Astrocyte (in vitro differentiated cells and primary cell): Measurements from ENCODE around the gene FGF10. TPM values are rescaled to one million over a fixed set of nuclear protein-coding genes. Genes with fewer than 3 reads are reported as not detected.

Experiments
- DNase-seq: peaks from one replicate; pipeline ENCODE4 v3.0.0-alpha.2; 2010; ENCODE audit warnings: low read depth
- FAIRE-seq: peaks from 2 replicates; lab custom pipeline; 2011; peaks lifted over from hg19 to GRCh38; lab: Jason Lieb, UNC
- H2AFZ ChIP-seq: 2 replicates; pipeline ENCODE4 v1.6.0; 2012; ENCODE audit warnings: low read depth, low read length, inconsistent platforms
- H3K27ac ChIP-seq: 2 replicates; pipeline ENCODE4 v1.5.1; 2011; ENCODE audit warnings: low read depth, low read length, inconsistent platforms
- H3K27me3 ChIP-seq: 2 replicates; pipeline ENCODE4 v1.6.0; 2011; ENCODE audit warnings: low read length, inconsistent platforms; ENCODE audit not compliant: insufficient read depth
- H3K36me3 ChIP-seq: 2 replicates; pipeline ENCODE4 v1.5.1; 2011; ENCODE audit warnings: low read length, inconsistent platforms; ENCODE audit not compliant: insufficient read depth
- H3K4me1 ChIP-seq: 2 replicates; pipeline ENCODE4 v1.5.1; 2011; ENCODE audit warnings: low read length, inconsistent platforms; ENCODE audit not compliant: insufficient read depth
- H3K4me2 ChIP-seq: 2 replicates; pipeline ENCODE4 v1.6.0; 2012; ENCODE audit warnings: low read length, inconsistent platforms
- H3K4me3 ChIP-seq: 2 replicates; pipeline ENCODE4 v1.5.1; 2011; ENCODE audit warnings: low read depth, mild to moderate bottlenecking, low read length, inconsistent platforms; ENCODE audit not compliant: insufficient read depth
- H3K79me2 ChIP-seq: 2 replicates; pipeline ENCODE4 v1.6.0; 2012; ENCODE audit warnings: mild to moderate bottlenecking, low read length, inconsistent platforms; ENCODE audit not compliant: insufficient read depth
- H3K9ac ChIP-seq: 2 replicates; pipeline ENCODE4 v1.6.0; 2012; ENCODE audit warnings: mild to moderate bottlenecking, low read length, inconsistent platforms
- H3K9me3 ChIP-seq: 2 replicates; pipeline ENCODE4 v1.5.1; 2012; ENCODE audit warnings: low read depth, mild to moderate bottlenecking, low read length, inconsistent platforms; ENCODE audit not compliant: insufficient read depth
- H4K20me1 ChIP-seq: 2 replicates; pipeline ENCODE4 v1.6.0; 2012; ENCODE audit warnings: low read length, inconsistent platforms; ENCODE audit not compliant: insufficient read depth
- H3K27ac Mint-ChIP-seq: one replicate; pipeline ENCODE4 v1.8.0; 2021; ENCODE audit warnings: mild to moderate bottlenecking, mixed read lengths; ENCODE audit not compliant: unreplicated experiment
- H3K27me3 Mint-ChIP-seq: one replicate; pipeline ENCODE4 v1.8.0; 2021; ENCODE audit warnings: low read depth, mixed read lengths; ENCODE audit not compliant: unreplicated experiment
- H3K36me3 Mint-ChIP-seq: one replicate; pipeline ENCODE4 v1.8.0; 2021; ENCODE audit warnings: low read depth, mixed read lengths; ENCODE audit not compliant: unreplicated experiment
- H3K4me1 Mint-ChIP-seq: one replicate; pipeline ENCODE4 v1.8.0; 2021; ENCODE audit warnings: low read depth, mixed read lengths; ENCODE audit not compliant: unreplicated experiment
- H3K4me3 Mint-ChIP-seq: one replicate; pipeline ENCODE4 v1.8.0; 2021; ENCODE audit warnings: mild to moderate bottlenecking, moderate library complexity, mixed read lengths; ENCODE audit not compliant: unreplicated experiment
- H3K9me3 Mint-ChIP-seq: one replicate; pipeline ENCODE4 v1.8.0; 2021; ENCODE audit warnings: mild to moderate bottlenecking, mixed read lengths; ENCODE audit not compliant: unreplicated experiment
- CTCF ChIP-seq: IDR thresholded peaks from 2 replicates; pipeline ENCODE4 v1.5.1; 2011; ENCODE audit warnings: low read depth, mild to moderate bottlenecking, inconsistent platforms, low read length, moderate library complexity; ENCODE audit not compliant: insufficient read depth
- EZH2 ChIP-seq: IDR thresholded peaks from 2 replicates; pipeline ENCODE4 v1.6.1; 2012; ENCODE audit warnings: mild to moderate bottlenecking, low read length, inconsistent platforms; ENCODE audit not compliant: insufficient read depth
- total RNA-seq: library from RNA; stranded (reverse); gene quantifications from 2 replicates; pipeline ENCODE4 v1.2.1, GENCODE V29; 2021

Gene FGF10
- total RNA-seq, 1 donor from 2014 or later, result not detected

DNA sequence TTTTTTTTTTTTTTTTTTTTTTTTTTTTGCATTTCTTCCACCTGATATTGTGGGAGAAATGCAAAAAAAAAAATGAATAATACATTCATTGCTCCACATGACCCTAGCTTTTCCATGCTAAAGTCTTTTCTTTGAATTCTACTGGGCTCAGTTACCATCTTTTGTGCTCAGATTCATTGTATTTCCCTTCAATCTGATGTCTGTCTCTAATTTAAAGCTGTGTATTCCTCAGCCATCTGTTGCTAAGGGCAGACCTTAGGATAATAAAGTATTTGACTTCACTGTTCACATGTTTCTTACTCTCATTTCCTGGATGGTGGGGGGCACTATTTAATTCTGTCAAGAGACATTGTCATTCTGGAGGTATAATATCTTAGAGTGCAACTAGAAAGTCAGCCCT, 123.5 kb downstream of the FGF10 start:
- no peaks in the 10 kb centered on the region for H3K79me2 ChIP-seq
- no peaks in the 10 kb centered on the region for H3K4me1 Mint-ChIP-seq
- H3K9ac ChIP-seq, result no peak overlapping the region
- H3K27ac Mint-ChIP-seq, result no peak overlapping the region
- H3K27me3 Mint-ChIP-seq, result no peaks in the 10 kb centered on the region
- no peaks in the 10 kb centered on the region for H3K4me1 ChIP-seq
- no peak overlapping the region for H3K4me3 ChIP-seq
- no peaks in the 10 kb centered on the region for H3K9me3 ChIP-seq
- H3K27ac ChIP-seq, result no peak overlapping the region
- H2AFZ ChIP-seq, result no peak overlapping the region
- FAIRE-seq (no peak), DNase-seq (no peak)
- no peaks in the 10 kb centered on the region for H3K36me3 ChIP-seq
- no peaks in the 10 kb centered on the region for H3K27me3 ChIP-seq
- H3K9me3 Mint-ChIP-seq, result no peaks in the 10 kb centered on the region
- TF ChIP-seq CTCF, result no peak
- TF ChIP-seq EZH2, result no peak
- H3K4me3 Mint-ChIP-seq, result no peak overlapping the region
- no peaks in the 10 kb centered on the region for H4K20me1 ChIP-seq
- H3K36me3 Mint-ChIP-seq, result no peaks in the 10 kb centered on the region
- H3K4me2 ChIP-seq, result no peak overlapping the region

DNA sequence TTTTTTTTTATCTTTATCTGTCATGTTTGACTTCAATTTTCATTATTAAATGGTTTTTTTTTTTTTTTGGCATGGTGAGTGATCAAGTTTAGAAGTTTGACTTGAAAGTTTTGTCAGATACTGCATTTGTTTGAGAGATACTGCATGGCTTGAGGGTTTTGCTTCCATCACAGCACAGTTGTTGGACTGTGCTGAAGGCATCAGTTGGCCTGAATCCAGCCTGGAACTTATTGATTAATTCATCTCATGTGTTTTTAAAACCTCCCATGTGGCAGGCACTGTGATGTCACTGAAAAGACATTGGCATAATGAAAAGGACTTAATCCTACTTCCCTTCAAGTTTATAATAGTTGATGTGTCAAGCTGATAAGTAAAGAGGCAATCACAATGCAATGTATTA, 128.4 kb downstream of the FGF10 start:
- Histone ChIP-seq H3K4me2 (no peak overlapping the region), H3K9ac (no peak overlapping the region), H3K9me3 (no peaks in the 10 kb centered on the region), H3K79me2 (no peaks in the 10 kb centered on the region), H4K20me1 (no peaks in the 10 kb centered on the region), H2AFZ (no peak overlapping the region), H3K4me1 (no peaks in the 10 kb centered on the region), H3K4me3 (no peak overlapping the region), H3K36me3 (no peaks in the 10 kb centered on the region), H3K27ac (no peak overlapping the region), H3K27me3 (no peaks in the 10 kb centered on the region)
- H3K4me1 Mint-ChIP-seq, result no peaks in the 10 kb centered on the region
- DNase-seq (no peak), FAIRE-seq (no peak)
- no peak overlapping the region for H3K27ac Mint-ChIP-seq
- no peak overlapping the region for H3K4me3 Mint-ChIP-seq
- no peaks in the 10 kb centered on the region for H3K36me3 Mint-ChIP-seq
- TF ChIP-seq CTCF, result no peak
- no peak for TF ChIP-seq EZH2
- no peaks in the 10 kb centered on the region for H3K9me3 Mint-ChIP-seq
- H3K27me3 Mint-ChIP-seq, result no peaks in the 10 kb centered on the region

DNA sequence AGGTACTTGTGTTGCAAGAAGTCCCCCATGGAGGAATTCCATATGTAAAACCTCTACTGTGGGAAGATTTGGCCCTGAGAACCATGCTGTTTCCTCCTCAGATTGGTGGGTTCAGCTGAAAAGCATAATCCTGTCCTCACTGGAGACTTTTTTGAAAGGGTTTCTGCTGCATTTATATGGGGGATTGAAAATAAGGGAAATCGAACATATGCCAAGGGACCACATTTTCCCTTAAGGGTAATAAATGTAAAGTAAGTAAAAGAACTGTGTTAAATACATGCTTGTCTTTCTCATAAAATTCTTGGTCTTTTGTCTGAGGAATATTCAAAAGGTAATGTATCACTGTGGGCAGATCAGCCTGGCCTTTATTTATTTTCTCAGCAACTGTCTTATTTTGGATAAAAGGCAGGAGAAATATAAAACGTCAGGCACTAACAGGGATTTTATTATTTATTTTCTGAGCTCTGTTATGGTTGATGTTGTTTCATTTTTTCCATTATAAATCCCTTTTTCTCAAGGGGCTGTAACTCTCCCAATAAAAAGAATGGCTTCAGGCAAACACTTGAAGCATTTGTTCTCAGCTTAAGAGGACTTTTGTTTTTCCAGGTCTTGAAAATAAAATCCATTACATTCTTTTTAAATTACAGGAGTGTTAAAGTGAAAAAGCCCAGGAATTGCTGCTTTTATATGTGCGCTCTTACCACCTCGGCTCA, 131.4 kb downstream of the FGF10 start:
- Histone ChIP-seq H3K9ac (no peak overlapping the region), H4K20me1 (no peaks in the 10 kb centered on the region), H2AFZ (no peak overlapping the region), H3K27ac (no peak overlapping the region), H3K4me3 (no peak overlapping the region), H3K4me2 (no peak overlapping the region), H3K9me3 (no peaks in the 10 kb centered on the region), H3K27me3 (no peaks in the 10 kb centered on the region), H3K79me2 (no peaks in the 10 kb centered on the region), H3K36me3 (no peaks in the 10 kb centered on the region), H3K4me1 (no peaks in the 10 kb centered on the region)
- Mint-ChIP-seq H3K4me3 (no peak overlapping the region), H3K4me1 (no peaks in the 10 kb centered on the region), H3K36me3 (no peaks in the 10 kb centered on the region), H3K27ac (no peak overlapping the region), H3K9me3 (no peaks in the 10 kb centered on the region), H3K27me3 (no peaks in the 10 kb centered on the region)
- FAIRE-seq (no peak), DNase-seq (no peak)
- no peak for TF ChIP-seq EZH2
- no peak for TF ChIP-seq CTCF
